ENCODE measurements around the gene CEBPB.
A peak's percentile ranks its signal among the peaks of the same experiment; 100 is the strongest.
"Not testable (repeated sequence)": the region's sequence is repeated elsewhere in the genome, so short reads cannot be mapped to it uniquely, and the experiment has no call there.

CEBPB gene

DNA sequence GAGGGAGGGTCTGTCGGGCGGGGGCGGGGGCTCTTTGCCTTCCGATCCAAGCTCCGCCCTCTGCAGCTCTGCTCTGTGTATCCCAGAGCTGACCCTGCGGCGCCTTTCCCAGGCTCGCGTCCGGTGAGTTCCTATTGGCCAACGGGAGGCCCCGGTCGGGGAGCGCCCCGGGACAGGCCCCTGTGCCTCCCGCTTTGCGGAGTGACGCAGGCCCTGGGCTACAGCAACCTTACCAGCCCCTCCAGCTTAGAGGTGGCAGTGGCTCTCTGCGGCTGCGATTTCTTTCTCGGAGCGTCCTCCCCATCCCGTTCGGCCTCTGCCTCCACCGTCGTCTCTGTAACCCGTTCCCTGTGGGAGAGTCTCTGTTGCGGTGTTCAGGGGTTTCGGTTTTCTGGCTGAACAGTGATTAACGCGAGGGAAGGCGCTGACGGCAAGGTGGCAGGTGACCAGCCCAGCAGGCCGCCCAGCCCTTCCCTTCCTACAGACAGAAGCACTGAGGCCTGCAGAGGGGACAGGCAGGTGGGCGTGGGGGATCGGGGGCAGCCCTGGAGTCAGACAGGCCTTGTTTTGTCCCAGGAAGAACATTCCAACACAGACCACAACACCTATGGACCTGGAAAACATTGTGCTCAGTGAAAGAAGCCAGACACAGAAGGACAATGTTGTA lies 18.1 kb upstream of the CEBPB start:
- no peaks in the 10 kb centered on the region for H3K79me2 ChIP-seq (ENCODE audit: low read length)
- no peak for DNase-seq
- no peaks in the 10 kb centered on the region for H4K20me1 ChIP-seq (ENCODE audit: insufficient read depth, low read length)
- H3K9ac ChIP-seq (ENCODE audit: low read length) = no peak overlapping the region
- H2AFZ ChIP-seq (ENCODE audit: low read length) = peak overlapping the region; percentile 65
- no peak overlapping the region for H3K27ac ChIP-seq (ENCODE audit: low read length)
- TF ChIP-seq EZH2 (optimal IDR thresholded peaks at IDR 0.05; ENCODE audit: low read depth, low read length) (no peak), EZH2phosphoT487 (IDR thresholded peaks at IDR 0.05; ENCODE audit: low read length) (no peak)
- TF ChIP-seq, protein P1, sequence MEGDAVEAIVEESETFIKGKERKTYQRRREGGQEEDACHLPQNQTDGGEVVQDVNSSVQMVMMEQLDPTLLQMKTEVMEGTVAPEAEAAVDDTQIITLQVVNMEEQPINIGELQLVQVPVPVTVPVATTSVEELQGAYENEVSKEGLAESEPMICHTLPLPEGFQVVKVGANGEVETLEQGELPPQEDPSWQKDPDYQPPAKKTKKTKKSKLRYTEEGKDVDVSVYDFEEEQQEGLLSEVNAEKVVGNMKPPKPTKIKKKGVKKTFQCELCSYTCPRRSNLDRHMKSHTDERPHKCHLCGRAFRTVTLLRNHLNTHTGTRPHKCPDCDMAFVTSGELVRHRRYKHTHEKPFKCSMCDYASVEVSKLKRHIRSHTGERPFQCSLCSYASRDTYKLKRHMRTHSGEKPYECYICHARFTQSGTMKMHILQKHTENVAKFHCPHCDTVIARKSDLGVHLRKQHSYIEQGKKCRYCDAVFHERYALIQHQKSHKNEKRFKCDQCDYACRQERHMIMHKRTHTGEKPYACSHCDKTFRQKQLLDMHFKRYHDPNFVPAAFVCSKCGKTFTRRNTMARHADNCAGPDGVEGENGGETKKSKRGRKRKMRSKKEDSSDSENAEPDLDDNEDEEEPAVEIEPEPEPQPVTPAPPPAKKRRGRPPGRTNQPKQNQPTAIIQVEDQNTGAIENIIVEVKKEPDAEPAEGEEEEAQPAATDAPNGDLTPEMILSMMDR (IDR thresholded peaks at IDR 0.05; ENCODE audit: low read length) = no peak
- H3K4me1 ChIP-seq (ENCODE audit: low read length) = no peaks in the 10 kb centered on the region
- H3K36me3 ChIP-seq (replicated peaks; ENCODE audit: insufficient read depth, low read length) = no peaks in the 10 kb centered on the region
- no peaks in the 10 kb centered on the region for H3K9me3 ChIP-seq (replicated peaks; ENCODE audit: insufficient read depth, low read length)
- no peaks in the 10 kb centered on the region for H3F3A ChIP-seq (ENCODE audit: insufficient read depth, low read length)
- H3K4me2 ChIP-seq (ENCODE audit: low read depth, low read length) = peak overlapping the region; percentile 84
- no peaks in the 10 kb centered on the region for H3K9me2 ChIP-seq (replicated peaks; ENCODE audit: insufficient read depth, low read length)
- peak overlapping the region; percentile 54 for H3K4me3 ChIP-seq (ENCODE audit: low read length)
- no peaks in the 10 kb centered on the region for H3K27me3 ChIP-seq (replicated peaks; ENCODE audit: insufficient read depth, low read length)

DNA sequence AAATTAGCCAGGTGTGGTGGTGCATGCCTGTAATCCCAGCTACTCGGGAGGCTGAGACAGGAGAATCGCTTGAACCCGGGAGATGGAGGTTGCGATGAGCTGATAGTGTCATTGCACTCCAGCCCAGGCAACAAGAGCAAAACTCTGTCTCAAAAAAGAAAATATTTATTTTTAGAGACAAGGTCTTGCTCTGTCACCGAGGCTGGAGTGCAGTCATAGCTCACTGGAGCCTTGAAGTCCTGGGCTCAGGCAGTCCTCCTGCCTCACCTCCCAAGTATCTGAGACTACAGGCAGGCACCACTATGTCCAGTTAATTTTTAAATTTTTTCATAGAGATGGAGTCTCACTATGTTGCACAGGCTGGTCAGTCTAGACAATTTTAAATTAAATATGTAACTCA lies 16.2 kb upstream of the CEBPB start:
- H3K4me1 ChIP-seq (ENCODE audit: low read length) = no peaks in the 10 kb centered on the region
- no peak for TF ChIP-seq EZH2 (optimal IDR thresholded peaks at IDR 0.05; ENCODE audit: low read depth, low read length)
- no peak for TF ChIP-seq EZH2phosphoT487 (IDR thresholded peaks at IDR 0.05; ENCODE audit: low read length)
- TF ChIP-seq, protein P1 (IDR thresholded peaks at IDR 0.05; ENCODE audit: low read length) = no peak
- no peaks in the 10 kb centered on the region for H3K79me2 ChIP-seq (ENCODE audit: low read length)
- no peaks in the 10 kb centered on the region for H3K36me3 ChIP-seq (replicated peaks; ENCODE audit: insufficient read depth, low read length)
- no peak overlapping the region for H3K9ac ChIP-seq (ENCODE audit: low read length)
- H3K27me3 ChIP-seq (replicated peaks; ENCODE audit: insufficient read depth, low read length) = no peaks in the 10 kb centered on the region
- H3K9me3 ChIP-seq (replicated peaks; ENCODE audit: insufficient read depth, low read length) = no peaks in the 10 kb centered on the region
- no peak overlapping the region for H2AFZ ChIP-seq (ENCODE audit: low read length)
- no peak for DNase-seq
- H3F3A ChIP-seq (ENCODE audit: insufficient read depth, low read length) = no peaks in the 10 kb centered on the region
- no peaks in the 10 kb centered on the region for H3K9me2 ChIP-seq (replicated peaks; ENCODE audit: insufficient read depth, low read length)
- H3K27ac ChIP-seq (ENCODE audit: low read length) = no peak overlapping the region
- H3K4me3 ChIP-seq (ENCODE audit: low read length) = no peak overlapping the region
- H3K4me2 ChIP-seq (ENCODE audit: low read depth, low read length) = no peak overlapping the region
- no peaks in the 10 kb centered on the region for H4K20me1 ChIP-seq (ENCODE audit: insufficient read depth, low read length)

DNA sequence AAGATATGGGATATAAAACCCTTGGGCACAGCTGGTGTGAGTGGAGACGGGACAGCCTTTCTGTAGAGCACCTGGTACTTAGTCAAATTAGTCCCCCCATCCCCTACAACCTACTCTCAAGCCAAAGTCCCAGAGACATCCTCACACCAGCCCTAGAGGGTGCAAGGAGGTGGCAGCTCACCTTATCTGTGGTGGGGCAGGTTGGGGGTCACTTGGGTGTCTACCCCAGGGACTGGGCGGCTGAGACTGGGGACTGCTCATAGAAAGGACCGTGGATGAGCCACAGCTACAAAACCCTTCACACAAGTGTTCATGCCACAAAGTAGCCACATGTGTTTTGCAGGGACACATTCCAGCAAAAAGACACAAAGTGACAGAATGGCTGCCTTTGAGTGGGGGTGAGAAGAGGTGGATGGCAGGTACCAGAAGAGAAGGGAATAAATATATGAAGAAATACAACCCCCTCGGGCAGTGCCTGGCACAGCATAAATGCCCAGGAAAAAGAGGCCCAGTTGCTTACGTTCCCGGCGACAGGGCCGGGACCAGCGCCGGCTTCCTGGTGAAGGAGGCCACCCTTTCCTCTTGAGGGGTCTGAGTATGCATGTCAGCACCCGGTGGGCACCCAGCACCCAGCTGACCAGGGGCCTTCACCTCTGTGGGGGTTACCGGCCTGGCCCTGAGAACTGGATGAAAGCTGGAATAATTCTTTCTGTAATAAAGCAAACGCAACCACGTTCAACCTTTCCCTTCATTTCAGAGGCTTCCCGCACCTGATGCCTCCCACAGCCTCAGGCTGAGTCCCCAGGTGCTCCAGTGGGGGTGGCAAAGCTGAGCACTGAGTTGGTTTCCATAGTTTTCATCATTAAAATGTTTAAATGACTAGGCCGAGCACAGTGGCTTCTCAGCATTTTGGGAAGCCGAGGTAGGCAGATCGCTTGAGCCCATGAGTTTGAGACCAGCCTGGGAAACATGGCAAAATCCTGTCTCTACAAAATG lies 14.4 kb upstream of the CEBPB start:
- TF ChIP-seq EZH2 (optimal IDR thresholded peaks at IDR 0.05; ENCODE audit: low read depth, low read length) = no peak
- TF ChIP-seq, protein P1 (IDR thresholded peaks at IDR 0.05; ENCODE audit: low read length) = no peak
- no peak for TF ChIP-seq EZH2phosphoT487 (IDR thresholded peaks at IDR 0.05; ENCODE audit: low read length)
- no peak overlapping the region for H3K4me3 ChIP-seq (ENCODE audit: low read length)
- no peak overlapping the region for H3K27ac ChIP-seq (ENCODE audit: low read length)
- no peaks in the 10 kb centered on the region for H4K20me1 ChIP-seq (ENCODE audit: insufficient read depth, low read length)
- H3F3A ChIP-seq (ENCODE audit: insufficient read depth, low read length) = no peaks in the 10 kb centered on the region
- no peaks in the 10 kb centered on the region for H3K9me3 ChIP-seq (replicated peaks; ENCODE audit: insufficient read depth, low read length)
- DNase-seq = no peak
- no peak overlapping the region for H3K4me2 ChIP-seq (ENCODE audit: low read depth, low read length)
- H3K79me2 ChIP-seq (ENCODE audit: low read length) = no peaks in the 10 kb centered on the region
- no peaks in the 10 kb centered on the region for H3K36me3 ChIP-seq (replicated peaks; ENCODE audit: insufficient read depth, low read length)
- H3K9ac ChIP-seq (ENCODE audit: low read length) = no peak overlapping the region
- H3K4me1 ChIP-seq (ENCODE audit: low read length) = no peaks in the 10 kb centered on the region
- H3K27me3 ChIP-seq (replicated peaks; ENCODE audit: insufficient read depth, low read length) = no peaks in the 10 kb centered on the region
- no peaks in the 10 kb centered on the region for H3K9me2 ChIP-seq (replicated peaks; ENCODE audit: insufficient read depth, low read length)
- no peak overlapping the region for H2AFZ ChIP-seq (ENCODE audit: low read length)

DNA sequence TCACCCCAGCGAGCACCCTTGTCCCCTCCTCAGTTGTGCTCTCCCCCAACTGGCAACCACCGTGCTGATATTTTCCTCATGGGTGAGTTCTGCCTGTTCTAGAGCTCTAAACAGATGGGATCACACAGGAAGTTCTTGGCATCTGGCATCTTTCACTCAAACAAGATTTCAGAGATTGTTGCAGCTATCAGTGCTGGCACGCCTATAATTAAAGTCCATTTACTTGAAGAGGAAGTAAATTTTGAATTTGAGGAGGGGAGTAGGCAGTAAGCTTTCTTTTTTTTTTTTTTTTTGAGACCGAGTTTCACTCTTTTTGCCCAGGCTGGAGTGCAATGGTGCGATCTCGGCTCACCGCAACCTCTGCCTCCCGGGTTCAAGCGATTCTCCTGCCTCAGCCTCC lies 12.0 kb upstream of the CEBPB start:
- not testable (repeated sequence) for H3K4me3 ChIP-seq (ENCODE audit: low read length); H3K9me2 ChIP-seq (replicated peaks; ENCODE audit: insufficient read depth, low read length); H4K20me1 ChIP-seq (ENCODE audit: insufficient read depth, low read length); H3K4me1 ChIP-seq (ENCODE audit: low read length); H3K27ac ChIP-seq (ENCODE audit: low read length); DNase-seq; H3K36me3 ChIP-seq (replicated peaks; ENCODE audit: insufficient read depth, low read length); H3F3A ChIP-seq (ENCODE audit: insufficient read depth, low read length); H3K79me2 ChIP-seq (ENCODE audit: low read length); H3K9me3 ChIP-seq (replicated peaks; ENCODE audit: insufficient read depth, low read length); H3K9ac ChIP-seq (ENCODE audit: low read length); H3K27me3 ChIP-seq (replicated peaks; ENCODE audit: insufficient read depth, low read length); H3K4me2 ChIP-seq (ENCODE audit: low read depth, low read length); H2AFZ ChIP-seq (ENCODE audit: low read length)
